HEK293T (cell line): Measurements from ENCODE around the gene RHOB.

Experiments used
- ARNT ChIP-seq: fragments of 450-650 bp; IDR thresholded peaks from 2 replicates; pipeline ENCODE4 v1.6.1; 2017; ENCODE audit warnings: mild to moderate bottlenecking
- ELF4 ChIP-seq: fragments of 450-650 bp; IDR thresholded peaks from 2 replicates; pipeline ENCODE4 v1.6.1; 2017; ENCODE audit warnings: antibody characterized with exemption
- FOXA1 ChIP-seq: fragments of 450-650 bp; IDR thresholded peaks from 2 replicates; pipeline ENCODE4 v1.6.1; 2016; ENCODE audit warnings: mild to moderate bottlenecking
- FOXK2 ChIP-seq: fragments of 450-650 bp; IDR thresholded peaks from 2 replicates; pipeline ENCODE4 v1.6.1; 2016; ENCODE audit warnings: mild to moderate bottlenecking
- FOXM1 ChIP-seq: fragments of 450-650 bp; IDR thresholded peaks from 2 replicates; pipeline ENCODE4 v1.6.1; 2017; ENCODE audit warnings: mild to moderate bottlenecking, borderline replicate concordance
- L3MBTL2 ChIP-seq: fragments of 450-650 bp; conservative IDR thresholded peaks from 2 replicates; pipeline ENCODE4 v1.6.1; 2016; ENCODE audit warnings: mild to moderate bottlenecking
- NFRKB ChIP-seq: fragments of 450-650 bp; IDR thresholded peaks from 2 replicates; pipeline ENCODE4 v1.6.1; 2016; ENCODE audit warnings: mild to moderate bottlenecking, moderate library complexity
- SP1 ChIP-seq: fragments of 450-650 bp; IDR thresholded peaks from 2 replicates; pipeline ENCODE4 v1.6.1; 2017
- TARDBP ChIP-seq: fragments of 450-650 bp; IDR thresholded peaks from 2 replicates; pipeline ENCODE4 v1.6.1; 2016

DNA sequence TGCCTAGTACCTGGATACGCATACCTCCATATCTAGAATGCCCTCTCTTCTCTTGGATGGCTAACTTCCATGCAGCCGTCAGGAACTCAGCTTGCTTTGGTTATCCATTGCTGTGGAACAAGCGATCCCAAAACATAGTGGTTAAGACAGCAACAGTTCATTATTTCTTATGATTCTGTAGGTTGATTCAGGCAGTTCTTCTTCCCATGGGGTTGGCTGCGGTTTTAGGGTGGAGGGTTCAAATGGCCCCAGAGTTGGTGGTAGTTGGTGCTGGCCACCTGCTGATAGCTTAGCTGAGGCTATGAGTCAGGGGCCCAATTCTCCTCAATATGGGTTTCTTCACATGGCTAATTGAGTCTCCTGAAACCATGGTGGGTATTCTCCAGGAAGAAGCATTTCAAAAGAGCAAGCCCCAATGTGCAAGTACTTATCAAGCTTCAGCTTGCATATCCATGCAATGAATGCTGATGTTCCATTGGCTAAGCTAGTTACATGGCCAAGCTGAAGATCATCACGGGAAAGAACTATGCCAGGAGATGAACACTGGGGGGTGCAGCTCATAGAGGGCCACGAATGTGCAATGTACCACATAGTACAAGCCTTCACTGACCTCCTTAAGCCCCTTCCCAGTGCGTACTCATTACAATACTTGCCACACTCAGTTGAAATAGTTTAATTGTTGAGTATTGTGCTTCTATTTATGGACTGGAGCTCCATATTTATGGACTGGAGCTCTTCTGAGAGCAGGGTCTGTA, 10.0 kb upstream of the RHOB start:
- TF ChIP-seq ARNT (no peak), SP1 (no peak), ELF4 (no peak), FOXA1 (no peak), TARDBP (no peak), FOXM1 (no peak), FOXK2 (no peak), NFRKB (no peak), L3MBTL2 (no peak)
